HepG2 (cell line): Measurements from ENCODE around the gene MOV10L1. TPM values are rescaled to one million over a fixed set of nuclear protein-coding genes. Genes with fewer than 3 reads are reported as not detected.

Experiments
- ATAC-seq: fragments of 200-7000 bp; cut with Tn5 transposase; 3 replicates; pipeline ENCODE4 v1.9.1; 2020; ENCODE audit warnings: mild to moderate bottlenecking, moderate library complexity
- BruUV-seq: library from RNA; stranded (reverse); fragments of 400-500 nt; replicated peaks from 2 replicates; lab custom pipeline; 2021; lab: Mats Ljungman, UMichigan
- CTCF ChIA-PET: fragments of 300-600 bp; formaldehyde crosslinking; extraction: SDS; loops from one replicate; lab custom pipeline; 2021; ENCODE audit warnings: low total read pairs, inconsistent platforms, low intra/inter-chr PET ratio; lab: Yijun Ruan, JAX
- POLR2A ChIA-PET: fragments of 350-600 bp; sonication (Branson Sonifier 250); formaldehyde crosslinking; loops from one replicate; lab custom pipeline; 2020; ENCODE audit warnings: antibody characterized with exemption, inconsistent platforms; lab: Yijun Ruan, JAX
- DNase-seq: peaks from one replicate; pipeline ENCODE4 v3.0.0-alpha.2; 2015; ENCODE audit warnings: low spot score
- FAIRE-seq: peaks from 3 replicates; lab custom pipeline; 2011; peaks lifted over from hg19 to GRCh38; lab: Jason Lieb, UNC
- H2AFZ ChIP-seq: one replicate; pipeline ENCODE4 v1.6.1; 2011; ENCODE audit warnings: low read length, inconsistent platforms
- H3K27ac ChIP-seq: fragments of 300-600 bp; 3 replicates; pipeline ENCODE4 v1.8.0; 2011; ENCODE audit warnings: mixed run types, mild to moderate bottlenecking, mixed read lengths, low read length, inconsistent platforms; ENCODE audit not compliant: insufficient read depth; ENCODE audit errors: extremely low read length
- H3K27me3 ChIP-seq, 2 experiments: fragments of 200-600 bp in 1 of 2; 2 replicates in 1 of 2; 3 replicates in 1 of 2; pipeline versions ENCODE4 v1.6.0 to v1.8.0; 2011; ENCODE audit warnings: low read length in 2 of 2, mild to moderate bottlenecking in 2 of 2, moderate library complexity in 2 of 2, inconsistent platforms in 1 of 2; ENCODE audit not compliant: insufficient read depth in 2 of 2, control insufficient read depth in 1 of 2
- H3K36me3 ChIP-seq, 2 experiments: fragments of 200-600 bp in 1 of 2; replicated peaks in 1 of 2; 2 replicates in 1 of 2; 3 replicates in 1 of 2; pipeline versions ENCODE4 v1.5.1 to v1.8.0; 2011; ENCODE audit warnings: low read length in 2 of 2, inconsistent platforms in 1 of 2; ENCODE audit not compliant: insufficient read depth in 2 of 2, control insufficient read depth in 1 of 2
- H3K4me1 ChIP-seq: 2 replicates; pipeline ENCODE4 v1.5.1; 2012; ENCODE audit warnings: low read length, inconsistent platforms; ENCODE audit not compliant: insufficient read depth
- H3K4me2 ChIP-seq: 2 replicates; pipeline ENCODE4 v1.6.0; 2011; ENCODE audit warnings: low read depth, low read length, inconsistent platforms
- H3K4me3 ChIP-seq, 3 experiments: fragments of 200-600 bp in 1 of 3; sonication (generic), shearing (Covaris generic) in 1 of 3; replicated peaks in 1 of 3; 2 replicates each; pipeline ENCODE4 v1.5.1; 2011 to 2016; ENCODE audit warnings: low read length in 3 of 3, inconsistent platforms in 2 of 3, low read depth in 2 of 3, mild to moderate bottlenecking in 2 of 3, control low read depth in 1 of 3, mixed read lengths in 1 of 3; ENCODE audit not compliant: insufficient read depth in 1 of 3
- H3K79me2 ChIP-seq: one replicate; pipeline ENCODE4 v1.6.1; 2011; ENCODE audit warnings: low read length, inconsistent platforms; ENCODE audit not compliant: insufficient read depth
- H3K9ac ChIP-seq: 2 replicates; pipeline ENCODE4 v1.6.0; 2011; ENCODE audit warnings: mild to moderate bottlenecking, low read depth, low read length, inconsistent platforms; ENCODE audit not compliant: insufficient read depth
- H3K9me3 ChIP-seq: 2 replicates; pipeline ENCODE4 v1.5.1; 2012; ENCODE audit warnings: mild to moderate bottlenecking, low read length
- H4K20me1 ChIP-seq: 2 replicates; pipeline ENCODE4 v1.6.0; 2011; ENCODE audit warnings: inconsistent platforms, mild to moderate bottlenecking, low read length, moderate library complexity; ENCODE audit not compliant: insufficient read depth
- FOXO4 ChIP-seq: sonication (generic); formaldehyde crosslinking; conservative IDR thresholded peaks from 2 replicates; pipeline ENCODE4 v1.8.1; 2023; ENCODE audit warnings: missing genetic modification reagents
- IRF1 ChIP-seq: sonication (generic); formaldehyde crosslinking; IDR thresholded peaks from 2 replicates; pipeline ENCODE4 v1.4.0; 2020; ENCODE audit warnings: low read depth, mild to moderate bottlenecking, missing genetic modification reagents
- MEF2D ChIP-seq: sonication (generic); formaldehyde crosslinking; IDR thresholded peaks from 2 replicates; pipeline ENCODE4 v1.5.1; 2020; ENCODE audit warnings: mild to moderate bottlenecking, missing genetic modification reagents
- SRF ChIP-seq: IDR thresholded peaks from 2 replicates; pipeline ENCODE4 v1.6.1; 2011; ENCODE audit warnings: mild to moderate bottlenecking, low read depth, low read length, moderate library complexity
- STAT6 ChIP-seq: sonication (generic); formaldehyde crosslinking; IDR thresholded peaks from 2 replicates; pipeline ENCODE4 v1.4.0; 2020; ENCODE audit warnings: missing genetic modification reagents, mild to moderate bottlenecking, borderline replicate concordance
- TERF1 ChIP-seq: sonication (generic); formaldehyde crosslinking; IDR thresholded peaks from 2 replicates; pipeline ENCODE4 v1.8.0; 2022; ENCODE audit warnings: mild to moderate bottlenecking, missing genetic modification reagents, moderate library complexity
- THYN1 ChIP-seq: sonication (generic); formaldehyde crosslinking; IDR thresholded peaks from 2 replicates; pipeline ENCODE4 v1.8.1; 2023; ENCODE audit warnings: low read depth, mild to moderate bottlenecking, moderate library complexity, missing genetic modification reagents, borderline replicate concordance
- ZFX ChIP-seq: sonication (generic); formaldehyde crosslinking; IDR thresholded peaks from 2 replicates; pipeline ENCODE4 v1.4.0; 2020; ENCODE audit warnings: mild to moderate bottlenecking, low read depth, missing genetic modification reagents, moderate library complexity
- ZFY ChIP-seq: sonication (generic); formaldehyde crosslinking; IDR thresholded peaks from 2 replicates; pipeline ENCODE4 v1.4.0; 2020; ENCODE audit warnings: missing genetic modification reagents
- ZNF296 ChIP-seq: sonication (generic); formaldehyde crosslinking; conservative IDR thresholded peaks from 2 replicates; pipeline ENCODE4 v1.5.0; 2020; ENCODE audit warnings: mild to moderate bottlenecking, missing genetic modification reagents
- ZNF496 ChIP-seq: sonication (generic); formaldehyde crosslinking; IDR thresholded peaks from 2 replicates; pipeline ENCODE4 v1.8.1; 2023; ENCODE audit warnings: mild to moderate bottlenecking, moderate library complexity, missing genetic modification reagents; ENCODE audit not compliant: insufficient replicate concordance
- ZNF512B ChIP-seq: sonication (generic); formaldehyde crosslinking; IDR thresholded peaks from 2 replicates; pipeline ENCODE4 v1.5.1; 2020; ENCODE audit warnings: missing genetic modification reagents, mild to moderate bottlenecking, borderline replicate concordance
- ZNF564 ChIP-seq: sonication (generic); formaldehyde crosslinking; IDR thresholded peaks from 2 replicates; pipeline ENCODE4 v1.8.1; 2023; ENCODE audit warnings: mild to moderate bottlenecking, missing genetic modification reagents
- ZSCAN22 ChIP-seq: sonication (generic); formaldehyde crosslinking; IDR thresholded peaks from 2 replicates; pipeline ENCODE4 v1.4.0; 2020; ENCODE audit warnings: mild to moderate bottlenecking, missing genetic modification reagents
- WGBS: methylation state at CpG from one replicate; pipeline ENCODE4 v1.1.6; 2017; ENCODE audit warnings: low lambda C conversion rate; 5-methylcytosine and 5-hydroxymethylcytosine counted together
- in situ Hi-C: cut with HindIII; loops from 2 replicates; pipeline ENCODE4 v1.10.0; 2017; ENCODE audit warnings: low pct_unique_long_range_greater_than_20kb; ENCODE audit not compliant: extremely low pct_ligation_motif_present
- intact Hi-C: fragments of 100-400 bp; cut with micrococcal nuclease; formaldehyde crosslinking; loops from one replicate; pipeline ENCODE4 v1.10.0; 2022; ENCODE audit not compliant: unreplicated experiment
- polyA plus RNA-seq, 8 experiments: library from polyadenylated mRNA; depleted of rRNA in 3 of 8; stranded (reverse) in 7 of 8; unstranded in 1 of 8; fragments of >200 nt; fragmentation: Illumina TruSeq in 4 of 8; extraction: Trizol in 4 of 8; gene quantifications; 2 replicates each; pipeline versions ENCODE4 v1.2.1 to v1.2.3, GENCODE V29; 2011 to 2016; ENCODE audit warnings: low read depth in 4 of 8, missing spikeins in 1 of 8, mixed read lengths in 1 of 8; ENCODE audit not compliant: insufficient read depth in 1 of 8
- total RNA-seq, 5 experiments: library from RNA; depleted of rRNA; stranded (reverse); fragments of >200 nt; fragmentation: Illumina TruSeq; extraction: Trizol; gene quantifications; 2 replicates each; pipeline ENCODE4 v1.2.3, GENCODE V29; 2016; ENCODE audit warnings: low read depth in 1 of 5

Gene MOV10L1
- total and polyA plus RNA-seq, 2 of the 13 experiments (the other 11 are each of a cell fraction or from before 2014, with no cell fraction given) = 0.11 to 0.12 TPM

GRCh38 chr22:50186181-50186714 is 96.4 kb downstream of the MOV10L1 start:
- no TSS peak for BruUV-seq
- FAIRE-seq = no peak
- Histone ChIP-seq H3K4me3 (peak overlapping the region; percentile 68 to 88 (median 84)), H2AFZ (no peak overlapping the region), H3K27ac (peak overlapping the region; percentile 40), H3K79me2 (peaks cover 16% of the 10 kb centered on the region), H3K9ac (peak overlapping the region; percentile 82), H3K4me1 (peaks cover 34% of the 10 kb centered on the region), H3K4me2 (peak overlapping the region; percentile 84), H3K36me3 (0 out of 5 replicates have a peak, but pooled peaks cover 0 to 3% of the 10 kb centered on the region in 2 experiments), H3K27me3 (no peaks in the 10 kb centered on the region; a peak in 1 of 5 replicates), H4K20me1 (peaks cover 2% of the 10 kb centered on the region; the same call in 1 of the 2 replicates), H3K9me3 (no peaks in the 10 kb centered on the region)
- ChIA-PET CTCF (no interaction called here), POLR2A (interaction anchor here (0.7 to 1.4 kb wide), 2 partner anchors 11 to 15 kb away, joined by 3 read pairs; no protein-coding TSS in a partner anchor)
- DNase-seq = no peak
- in situ Hi-C loops = no loop called here
- intact Hi-C loops = no loop called here
- WGBS = 2% methylated on average over 7 of the region's 47 CpGs
- no peak; the same call in 2 of the 3 replicates for ATAC-seq
- TF ChIP-seq ZSCAN22 = no peak
- TF ChIP-seq SRF = no peak
- no peak for TF ChIP-seq THYN1 (CRISPR knock-in tag)
- no peak for TF ChIP-seq ZNF512B (CRISPR knock-in tag)
- TF ChIP-seq ZNF564 (CRISPR knock-in tag) = no peak
- TF ChIP-seq TERF1 = no peak
- no peak for TF ChIP-seq IRF1 (CRISPR knock-in tag)
- TF ChIP-seq ZNF496 (CRISPR knock-in tag) = no peak
- TF ChIP-seq ZFY (CRISPR knock-in tag) = peak; percentile 57
- TF ChIP-seq FOXO4 = no peak
- no peak for TF ChIP-seq ZNF296 (CRISPR knock-in tag)
- TF ChIP-seq ZFX (CRISPR knock-in tag) = peak; percentile 52
- no peak for TF ChIP-seq STAT6
- TF ChIP-seq MEF2D (CRISPR knock-in tag) = no peak
